ENCODE data around the gene KCNN1.

KCNN1 gene

GRCh38 chr19:18014197-18014596, 47.3 kb downstream of the KCNN1 start:
- DNase-seq (ENCODE audit: insufficient read length, low spot score): no peak
- no peak for FAIRE-seq
- no peak for TF ChIP-seq CTCF (IDR thresholded peaks at IDR 0.05; ENCODE audit: insufficient read depth, missing control alignments)

- FAIRE-seq (no peak), DNase-seq (ENCODE audit: insufficient read length, low spot score) (no peak)
- TF ChIP-seq CTCF (IDR thresholded peaks at IDR 0.05; ENCODE audit: insufficient read depth, missing control alignments): no peak
Measured at GRCh38 chr19:18016209-18016910, 49.5 kb downstream of the KCNN1 start.

GRCh38 chr19:18017275-18018083, 50.6 kb downstream of the KCNN1 start:
- FAIRE-seq: no peak
- no peak for DNase-seq (ENCODE audit: insufficient read length, low spot score)
- TF ChIP-seq CTCF (IDR thresholded peaks at IDR 0.05; ENCODE audit: insufficient read depth, missing control alignments): no peak

GRCh38 chr19:18020212-18021085, 53.5 kb downstream of the KCNN1 start:
- no peak for DNase-seq (ENCODE audit: insufficient read length, low spot score)
- TF ChIP-seq CTCF (IDR thresholded peaks at IDR 0.05; ENCODE audit: insufficient read depth, missing control alignments): no peak
- no peak for FAIRE-seq

- TF ChIP-seq CTCF (IDR thresholded peaks at IDR 0.05; ENCODE audit: insufficient read depth, missing control alignments): no peak
- DNase-seq (ENCODE audit: insufficient read length, low spot score) (no peak), FAIRE-seq (no peak)
Measured at GRCh38 chr19:18021121-18021755, 54.3 kb downstream of the KCNN1 start.

- TF ChIP-seq CTCF (IDR thresholded peaks at IDR 0.05; ENCODE audit: insufficient read depth, missing control alignments): no peak
- FAIRE-seq: no peak
- DNase-seq (ENCODE audit: insufficient read length, low spot score): no peak
Measured at GRCh38 chr19:18023622-18024251, 56.8 kb downstream of the KCNN1 start.
